Measurements from ENCODE around the gene USP11.
A peak's percentile ranks its signal among the peaks of the same experiment; 100 is the strongest.

USP11 gene

DNA sequence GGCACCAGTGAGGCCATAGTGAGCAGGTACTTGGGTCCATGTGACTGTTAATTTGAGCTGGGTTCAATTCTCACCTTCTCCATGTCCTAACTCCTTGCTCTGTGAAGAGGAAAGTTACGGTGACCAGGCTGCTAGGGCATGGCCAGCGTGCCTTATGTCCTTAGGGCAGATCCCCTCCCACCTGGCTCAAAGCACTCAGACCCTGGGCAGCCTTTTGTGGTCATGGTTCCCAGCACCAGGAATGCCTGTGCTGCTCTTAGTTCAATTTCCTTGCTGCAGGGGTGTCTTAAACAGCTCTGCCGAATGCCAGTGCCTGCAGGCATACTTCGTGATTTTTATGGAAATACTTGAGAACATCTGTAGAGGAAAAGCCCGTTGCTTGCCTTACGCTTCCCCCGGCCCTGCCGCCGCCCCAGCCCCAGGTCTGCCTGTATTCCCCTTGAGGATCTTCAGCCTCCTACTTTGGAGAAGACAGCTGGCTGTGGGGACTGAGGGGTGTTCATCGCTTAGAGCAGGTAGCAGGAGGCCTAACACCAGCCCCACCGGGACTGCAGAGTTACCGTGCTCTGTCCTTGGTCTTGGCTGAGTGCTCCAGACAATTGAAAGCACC, 17.4 kb upstream of the USP11 start:
- CTCF ChIA-PET, result no interaction called here
- POLR2A ChIA-PET, result interaction anchor here (1.3 kb wide), 1 partner anchor 14 kb away, joined by 3 read pairs; no protein-coding TSS in a partner anchor
- TF ChIP-seq FOXK2 (IDR thresholded peaks at IDR 0.05) (no peak), SUZ12 (IDR thresholded peaks at IDR 0.05) (no peak)
- DNase-seq (ENCODE audit: extremely low spot score), result no peak

- ChIA-PET CTCF (interaction anchor here (0.6 kb wide), 1 partner anchor 98 kb away, joined by 3 read pairs; no protein-coding TSS in a partner anchor), POLR2A (interaction anchor here (1.3 to 1.7 kb wide), 2 partner anchors 15 to 145 kb away, joined by 3 to 8 read pairs; no protein-coding TSS in a partner anchor)
- TF ChIP-seq FOXK2 (IDR thresholded peaks at IDR 0.05), result no peak
- TF ChIP-seq, protein P1, sequence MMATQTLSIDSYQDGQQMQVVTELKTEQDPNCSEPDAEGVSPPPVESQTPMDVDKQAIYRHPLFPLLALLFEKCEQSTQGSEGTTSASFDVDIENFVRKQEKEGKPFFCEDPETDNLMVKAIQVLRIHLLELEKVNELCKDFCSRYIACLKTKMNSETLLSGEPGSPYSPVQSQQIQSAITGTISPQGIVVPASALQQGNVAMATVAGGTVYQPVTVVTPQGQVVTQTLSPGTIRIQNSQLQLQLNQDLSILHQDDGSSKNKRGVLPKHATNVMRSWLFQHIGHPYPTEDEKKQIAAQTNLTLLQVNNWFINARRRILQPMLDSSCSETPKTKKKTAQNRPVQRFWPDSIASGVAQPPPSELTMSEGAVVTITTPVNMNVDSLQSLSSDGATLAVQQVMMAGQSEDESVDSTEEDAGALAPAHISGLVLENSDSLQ (IDR thresholded peaks at IDR 0.05), result no peak
- TF ChIP-seq FOXA1 (IDR thresholded peaks at IDR 0.05), result no peak
- no peak for TF ChIP-seq ARNT (IDR thresholded peaks at IDR 0.05)
- TF ChIP-seq ELF4 (IDR thresholded peaks at IDR 0.05), result no peak
- no peak for TF ChIP-seq BHLHE40 (IDR thresholded peaks at IDR 0.05; ENCODE audit: borderline replicate concordance)
- no peak for TF ChIP-seq NFRKB (IDR thresholded peaks at IDR 0.05)
- TF ChIP-seq HDGF (IDR thresholded peaks at IDR 0.05; ENCODE audit: borderline replicate concordance), result no peak
- TF ChIP-seq LEF1 (IDR thresholded peaks at IDR 0.05; ENCODE audit: borderline replicate concordance), result no peak
- no peak for TF ChIP-seq L3MBTL2 (conservative IDR thresholded peaks at IDR 0.05)
- no peak for TF ChIP-seq TARDBP (IDR thresholded peaks at IDR 0.05)
- TF ChIP-seq SUZ12 (IDR thresholded peaks at IDR 0.05), result no peak
- TF ChIP-seq CTBP1 (IDR thresholded peaks at IDR 0.05; ENCODE audit: borderline replicate concordance), result no peak
- no peak for TF ChIP-seq SP1 (IDR thresholded peaks at IDR 0.05)
- no peak for DNase-seq (ENCODE audit: extremely low spot score)
Observed at GRCh38 chrX:47216393-47216925, 16.4 kb upstream of the USP11 start.

DNA sequence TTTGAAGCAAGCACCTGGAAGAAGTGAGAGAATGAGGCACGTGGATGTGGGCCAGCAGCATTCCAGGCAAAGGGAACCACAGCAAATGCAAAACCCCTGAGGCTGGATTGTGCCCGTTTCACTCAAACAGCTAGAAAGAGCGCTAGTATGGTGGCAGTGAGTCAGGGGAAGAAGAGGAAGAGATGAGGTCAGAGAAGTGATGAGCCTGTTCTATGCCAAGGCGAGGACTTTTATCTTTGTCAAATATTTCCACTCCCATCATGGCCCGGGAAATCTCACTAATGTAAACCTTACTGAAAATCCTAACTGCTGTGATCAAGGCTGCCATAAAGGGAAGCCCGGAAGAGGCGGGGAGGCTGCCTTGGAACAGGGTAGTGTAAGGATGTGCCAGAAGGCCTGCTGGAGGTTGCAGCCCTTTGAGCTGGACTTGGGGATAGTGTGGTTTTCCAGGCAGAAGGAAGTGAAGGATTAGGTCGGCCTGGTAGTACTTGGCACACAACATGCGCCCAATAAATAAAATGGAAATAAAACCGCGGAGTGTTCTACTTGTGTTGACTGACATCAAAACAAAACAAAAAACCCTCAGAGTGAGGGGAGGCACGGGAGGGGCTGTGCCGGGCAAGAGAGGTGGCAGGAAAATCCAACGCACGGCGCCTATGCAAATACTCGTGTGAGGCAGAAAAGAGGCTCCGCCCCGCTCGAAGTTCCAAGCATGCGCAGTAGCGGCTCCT, 15.5 kb upstream of the USP11 start:
- peak; percentile 32 for DNase-seq (ENCODE audit: extremely low spot score)
- POLR2A ChIA-PET, result interaction anchor here (0.6 to 1.7 kb wide), 12 partner anchors 11 to 167 kb away, joined by 3 to 21 read pairs (median 4); partner anchors contain the start of genes NDUFB11, RBM10 and USP11

GRCh38 chrX:47217852-47218279, 14.9 kb upstream of the USP11 start:
- ChIA-PET CTCF (interaction anchor here (0.7 to 1.0 kb wide), 4 partner anchors 95 to 305 kb away, joined by 3 to 5 read pairs (median 4); no protein-coding TSS in a partner anchor), POLR2A (interaction anchor here (0.6 to 1.7 kb wide), 12 partner anchors 10 to 167 kb away, joined by 3 to 21 read pairs (median 4); partner anchors contain the start of genes NDUFB11, RBM10 and USP11)
- TF ChIP-seq, protein P1 (IDR thresholded peaks at IDR 0.05), result peak; percentile 98
- TF ChIP-seq SP1 (IDR thresholded peaks at IDR 0.05), result no peak
- DNase-seq (ENCODE audit: extremely low spot score), result peak; percentile 93

More for the DNA sequence above, 15.5 kb upstream of the USP11 start:
- CTCF ChIA-PET, result interaction anchor here (0.6 to 1.0 kb wide), 5 partner anchors 95 to 306 kb away, joined by 3 to 5 read pairs (median 3); no protein-coding TSS in a partner anchor
- no peak for TF ChIP-seq LEF1 (IDR thresholded peaks at IDR 0.05; ENCODE audit: borderline replicate concordance)
- peak; percentile 18; the same call in 1 of the 2 replicates for TF ChIP-seq ELF4 (IDR thresholded peaks at IDR 0.05)

DNA sequence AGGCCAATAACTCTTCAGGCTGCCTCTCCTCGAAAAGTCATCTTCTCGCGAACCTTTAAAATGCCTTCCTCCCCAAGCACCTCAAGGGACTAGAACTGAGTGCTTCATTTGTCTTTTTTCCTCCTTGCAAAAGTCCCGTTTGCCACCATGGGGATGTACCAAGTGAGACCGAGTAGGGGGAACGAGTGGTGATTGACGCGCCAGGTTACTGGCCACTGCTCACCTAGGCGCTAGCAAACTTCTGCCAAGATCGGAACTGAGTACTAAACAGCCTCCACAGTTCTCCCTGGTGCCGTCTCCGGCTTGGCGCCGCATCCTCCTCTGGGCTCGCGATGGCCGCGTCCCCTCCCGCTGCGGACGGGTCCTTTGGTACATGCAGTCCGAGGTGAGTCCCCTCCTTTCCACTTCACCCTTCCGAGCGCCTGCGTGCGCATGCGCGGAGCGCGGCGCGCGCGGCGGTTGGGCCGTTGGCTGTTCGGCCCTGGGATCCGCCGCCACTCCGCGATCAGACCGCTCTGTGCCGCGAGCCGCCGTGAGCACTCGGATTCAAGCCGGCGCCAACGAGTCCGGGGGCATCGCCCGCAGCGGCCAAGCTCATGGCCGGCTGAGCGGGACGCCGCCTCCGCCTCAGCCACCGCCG, 14.4 kb upstream of the USP11 start, which contains the start of gene CDK16:
Gene CDK16 (plus strand): TSS at position 402 of the 640 bp plus-strand sequence. CDS start 4,877 bp downstream, outside the sequence.
- ChIA-PET CTCF (interaction anchor here (0.7 to 1.0 kb wide), 5 partner anchors 94 to 306 kb away, joined by 3 to 5 read pairs (median 3); no protein-coding TSS in a partner anchor), POLR2A (interaction anchor here (0.7 to 3.6 kb wide), 11 partner anchors 10 to 166 kb away, joined by 3 to 21 read pairs (median 5); partner anchors contain the start of gene USP11)
- DNase-seq (ENCODE audit: extremely low spot score), result peak; percentile 87
- no peak for TF ChIP-seq ELF4 (IDR thresholded peaks at IDR 0.05)
- TF ChIP-seq SUZ12 (IDR thresholded peaks at IDR 0.05), result no peak
- no peak for TF ChIP-seq CTBP1 (IDR thresholded peaks at IDR 0.05; ENCODE audit: borderline replicate concordance)
- peak; percentile 13; the same call in 1 of the 2 replicates for TF ChIP-seq L3MBTL2 (conservative IDR thresholded peaks at IDR 0.05)
- peak; percentile 96 for TF ChIP-seq BHLHE40 (IDR thresholded peaks at IDR 0.05; ENCODE audit: borderline replicate concordance)
- TF ChIP-seq ZNF384 (IDR thresholded peaks at IDR 0.05), result no peak
- TF ChIP-seq LEF1 (IDR thresholded peaks at IDR 0.05; ENCODE audit: borderline replicate concordance), result no peak
- TF ChIP-seq TARDBP (IDR thresholded peaks at IDR 0.05), result no peak
- TF ChIP-seq FOXM1 (IDR thresholded peaks at IDR 0.05; ENCODE audit: borderline replicate concordance), result peak; percentile 87
- 0 out of 2 replicates have a peak, but pooled peaks have one; percentile 42 for TF ChIP-seq ARNT (IDR thresholded peaks at IDR 0.05)
- no peak for TF ChIP-seq FOXK2 (IDR thresholded peaks at IDR 0.05)
- TF ChIP-seq, protein P1 (IDR thresholded peaks at IDR 0.05), result peak; percentile 65; the same call in 1 of the 2 replicates
